ENCODE results near the gene CEACAM5. TPM values are rescaled to one million over a fixed set of nuclear protein-coding genes. Genes with fewer than 3 reads are reported as not detected.

The CEACAM5 gene
- total RNA-seq, result 0.49 TPM

GRCh38 chr19:41708481-41708880 is at the start of gene CEACAM5:
CEACAM5 (plus strand) TSS chr19:41708626; CDS start chr19:41708732, 106 bp downstream.

GRCh38 chr19:41688098-41688497 is 20.3 kb upstream of the CEACAM5 start, which contains the start of gene CEACAM7:
CEACAM7 (minus strand) TSS chr19:41688270; CDS start chr19:41688165, 105 bp downstream.

GRCh38 chr19:41755328-41755913 is 47.0 kb downstream of the CEACAM5 start, which contains the start of gene CEACAM6:
CEACAM6 (plus strand) TSS chr19:41755530; CDS start chr19:41755639, 109 bp downstream.

Other genes starting within 250 kb of the CEACAM5 start
- gene CEACAM21, start 132.5 kb upstream of the CEACAM5 start, total RNA-seq, result 2.1 TPM
- 0.44 TPM for gene CEACAM4, start 81.6 kb upstream of the CEACAM5 start, total RNA-seq
- 3.4 TPM for gene CEACAM7, start 20.4 kb upstream of the CEACAM5 start, total RNA-seq
- gene CEACAM6, start 46.9 kb downstream of the CEACAM5 start, total RNA-seq, result 20.6 TPM
- 1.9 TPM for gene CEACAM3, start 88.0 kb downstream of the CEACAM5 start, total RNA-seq
- gene LYPD4, start 136.1 kb downstream of the CEACAM5 start, total RNA-seq, result not detected
- gene DMRTC2, start 136.4 kb downstream of the CEACAM5 start, total RNA-seq, result not detected
- gene RPS19, start 151.6 kb downstream of the CEACAM5 start, total RNA-seq, result 297 TPM
- 0.99 TPM for gene CD79A, start 168.7 kb downstream of the CEACAM5 start, total RNA-seq
- gene ARHGEF1, start 174.6 kb downstream of the CEACAM5 start, total RNA-seq, result 49.4 TPM
- gene ERFL, start 219.8 kb downstream of the CEACAM5 start, total RNA-seq, result not detected